ENCODE data around the gene CREB5.

DNA sequence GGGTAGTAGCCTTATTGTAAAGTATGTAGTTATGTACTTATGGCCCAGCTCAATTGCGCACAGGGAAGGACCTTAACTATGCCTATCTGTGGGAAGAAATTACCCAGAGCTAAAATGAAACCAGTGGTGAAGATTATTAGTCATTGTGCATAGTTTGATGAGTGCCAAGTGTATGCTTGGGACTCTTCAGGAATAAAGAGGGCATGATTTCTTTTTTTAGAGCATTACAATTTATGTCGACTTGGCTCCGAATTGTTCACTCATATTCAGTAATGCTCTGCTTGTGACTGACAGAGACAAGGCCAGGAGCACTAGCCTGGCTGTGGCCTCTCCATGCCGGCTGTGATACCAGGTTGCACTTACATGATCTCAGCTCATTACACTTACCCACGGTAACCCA lies 276.3 kb downstream of the CREB5 start:
- no peak for TF ChIP-seq PPARA (CRISPR knock-in tag; IDR thresholded peaks at IDR 0.05; ENCODE audit: borderline replicate concordance)
- TF ChIP-seq ZC3H10 (CRISPR knock-in tag; IDR thresholded peaks at IDR 0.05): no peak
- TF ChIP-seq RARB (CRISPR knock-in tag; IDR thresholded peaks at IDR 0.05): no peak
- no peak for TF ChIP-seq ZNF70 (CRISPR knock-in tag; IDR thresholded peaks at IDR 0.05)
- TF ChIP-seq, protein P1, sequence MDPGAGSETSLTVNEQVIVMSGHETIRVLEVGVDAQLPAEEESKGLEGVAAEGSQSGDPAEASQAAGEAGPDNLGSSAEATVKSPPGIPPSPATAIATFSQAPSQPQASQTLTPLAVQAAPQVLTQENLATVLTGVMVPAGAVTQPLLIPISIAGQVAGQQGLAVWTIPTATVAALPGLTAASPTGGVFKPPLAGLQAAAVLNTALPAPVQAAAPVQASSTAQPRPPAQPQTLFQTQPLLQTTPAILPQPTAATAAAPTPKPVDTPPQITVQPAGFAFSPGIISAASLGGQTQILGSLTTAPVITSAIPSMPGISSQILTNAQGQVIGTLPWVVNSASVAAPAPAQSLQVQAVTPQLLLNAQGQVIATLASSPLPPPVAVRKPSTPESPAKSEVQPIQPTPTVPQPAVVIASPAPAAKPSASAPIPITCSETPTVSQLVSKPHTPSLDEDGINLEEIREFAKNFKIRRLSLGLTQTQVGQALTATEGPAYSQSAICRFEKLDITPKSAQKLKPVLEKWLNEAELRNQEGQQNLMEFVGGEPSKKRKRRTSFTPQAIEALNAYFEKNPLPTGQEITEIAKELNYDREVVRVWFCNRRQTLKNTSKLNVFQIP (CRISPR knock-in tag; IDR thresholded peaks at IDR 0.05; ENCODE audit: borderline replicate concordance, low read depth): no peak
- TF ChIP-seq ZFP30 (CRISPR knock-in tag; IDR thresholded peaks at IDR 0.05): no peak
- TF ChIP-seq, protein P2, sequence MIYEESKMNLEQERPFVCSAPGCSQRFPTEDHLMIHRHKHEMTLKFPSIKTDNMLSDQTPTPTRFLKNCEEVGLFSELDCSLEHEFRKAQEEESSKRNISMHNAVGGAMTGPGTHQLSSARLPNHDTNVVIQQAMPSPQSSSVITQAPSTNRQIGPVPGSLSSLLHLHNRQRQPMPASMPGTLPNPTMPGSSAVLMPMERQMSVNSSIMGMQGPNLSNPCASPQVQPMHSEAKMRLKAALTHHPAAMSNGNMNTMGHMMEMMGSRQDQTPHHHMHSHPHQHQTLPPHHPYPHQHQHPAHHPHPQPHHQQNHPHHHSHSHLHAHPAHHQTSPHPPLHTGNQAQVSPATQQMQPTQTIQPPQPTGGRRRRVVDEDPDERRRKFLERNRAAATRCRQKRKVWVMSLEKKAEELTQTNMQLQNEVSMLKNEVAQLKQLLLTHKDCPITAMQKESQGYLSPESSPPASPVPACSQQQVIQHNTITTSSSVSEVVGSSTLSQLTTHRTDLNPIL (CRISPR knock-in tag; IDR thresholded peaks at IDR 0.05; ENCODE audit: low read depth): no peak
- no peak for TF ChIP-seq ZNF565 (CRISPR knock-in tag; conservative IDR thresholded peaks at IDR 0.05; ENCODE audit: low read depth)

All from SK-N-SH treated with all-trans-retinoic acid at 6 μM for 48 hours (cell line).